ENCODE measurements around the gene STUM.

The STUM gene

GRCh38 chr1:226656601-226657277, 108.2 kb downstream of the STUM start:
- no peak for FAIRE-seq

DNA sequence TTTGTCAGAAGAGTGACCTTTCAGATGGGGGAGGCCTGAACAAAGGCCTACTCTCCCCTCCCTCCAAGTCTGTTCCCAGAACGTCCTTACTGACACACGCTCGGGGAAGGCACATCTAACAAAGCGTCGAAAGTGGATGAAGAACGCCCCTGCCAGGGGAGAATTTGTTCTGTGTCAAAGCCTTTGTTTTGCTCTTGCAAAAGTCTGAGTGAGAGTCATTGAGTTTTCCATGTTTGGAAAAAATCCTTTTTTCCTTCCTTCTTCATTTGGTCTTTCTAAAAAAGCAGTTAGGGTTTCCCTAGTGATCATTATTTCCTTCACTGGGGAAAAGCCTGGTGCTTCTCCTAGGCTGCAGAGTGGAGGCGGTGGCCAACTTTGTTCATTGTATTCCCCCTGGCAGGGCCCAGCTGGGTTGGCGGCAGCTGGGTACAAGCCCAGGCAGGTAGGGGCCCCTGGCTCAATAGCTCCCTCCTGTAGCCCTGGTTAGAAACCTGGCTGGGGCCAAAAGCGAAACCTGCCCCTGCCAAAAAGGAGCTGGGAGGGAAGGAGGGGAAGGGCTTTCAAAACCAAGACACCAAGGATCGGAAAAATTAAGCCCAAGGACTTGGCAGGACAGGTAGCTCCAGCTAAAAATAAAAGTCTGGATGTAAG, 109.5 kb downstream of the STUM start:
- no peak for FAIRE-seq

DNA sequence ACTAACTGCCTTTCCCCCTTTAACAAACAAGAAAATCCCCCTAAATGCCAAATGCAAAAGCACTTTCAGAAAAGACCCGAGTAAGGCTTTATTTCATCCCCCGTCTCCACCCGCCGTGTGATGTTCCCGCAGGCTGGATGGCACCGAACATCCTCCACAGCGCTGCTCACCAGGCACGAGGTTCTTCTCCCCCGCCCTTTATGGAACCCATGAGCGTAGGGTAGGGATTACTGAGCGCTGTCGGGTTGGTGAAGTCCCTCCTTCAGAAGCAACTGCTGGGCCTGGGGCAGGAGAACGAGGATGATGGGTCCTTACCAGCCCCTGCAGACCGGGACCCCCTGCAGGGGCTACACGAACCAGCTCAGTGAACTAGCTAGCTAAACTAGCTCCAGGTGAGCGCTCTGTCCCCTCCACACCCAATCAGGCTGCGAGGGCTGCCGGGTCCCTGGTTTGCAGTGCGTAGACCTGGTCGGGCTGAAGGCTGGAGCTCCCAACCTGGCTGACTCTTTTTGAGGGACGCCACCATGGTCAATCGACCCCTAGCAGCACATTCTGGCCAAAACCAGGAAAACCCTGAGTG, 110.1 kb downstream of the STUM start:
- no peak for FAIRE-seq

Data from G401.6 (cell line).